Nephron progenitor cell (in vitro differentiated cells): ENCODE results near the gene ITFG1.
A peak's percentile ranks its signal among the peaks of the same experiment; 100 is the strongest.

Experiments used
- DNase-seq: peaks from one replicate; pipeline ENCODE4 v3.0.0; 2021
- H3K27ac Mint-ChIP-seq: 2 replicates; pipeline ENCODE4 v1.8.0; 2021; ENCODE audit warnings: mild to moderate bottlenecking, moderate library complexity, mixed read lengths
- H3K27me3 Mint-ChIP-seq: 2 replicates; pipeline ENCODE4 v1.8.0; 2021; ENCODE audit warnings: mild to moderate bottlenecking, low read depth, mixed read lengths; ENCODE audit not compliant: poor library complexity
- H3K36me3 Mint-ChIP-seq: 2 replicates; pipeline ENCODE4 v1.8.0; 2021; ENCODE audit warnings: low read depth, mixed read lengths
- H3K4me1 Mint-ChIP-seq: 2 replicates; pipeline ENCODE4 v1.8.0; 2021; ENCODE audit warnings: mixed read lengths
- H3K4me3 Mint-ChIP-seq: 2 replicates; pipeline ENCODE4 v1.8.0; 2021; ENCODE audit warnings: mild to moderate bottlenecking, moderate library complexity, mixed read lengths
- H3K9me3 Mint-ChIP-seq: 2 replicates; pipeline ENCODE4 v1.8.0; 2021; ENCODE audit warnings: mild to moderate bottlenecking, moderate library complexity, mixed read lengths
- CTCF ChIP-seq: fragments of 200-600 bp; sonication (generic); IDR thresholded peaks from 2 replicates; pipeline ENCODE4 v1.5.0; 2021; ENCODE audit warnings: antibody characterized with exemption

Gene ITFG1

GRCh38 chr16:47424846-47425245, 36.0 kb downstream of the ITFG1 start:
- Mint-ChIP-seq H3K4me1 (no peaks in the 10 kb centered on the region), H3K27ac (no peak overlapping the region), H3K36me3 (peaks cover 82% of the 10 kb centered on the region), H3K9me3 (peaks cover 11% of the 10 kb centered on the region), H3K27me3 (no peaks in the 10 kb centered on the region), H3K4me3 (no peak overlapping the region)
- no peak for TF ChIP-seq CTCF
- DNase-seq = no peak

GRCh38 chr16:47416869-47417268, 44.0 kb downstream of the ITFG1 start:
- H3K9me3 Mint-ChIP-seq = no peaks in the 10 kb centered on the region
- no peak overlapping the region for H3K4me3 Mint-ChIP-seq
- H3K27me3 Mint-ChIP-seq = no peaks in the 10 kb centered on the region
- no peaks in the 10 kb centered on the region for H3K4me1 Mint-ChIP-seq
- H3K27ac Mint-ChIP-seq = no peak overlapping the region
- peaks cover 38% of the 10 kb centered on the region for H3K36me3 Mint-ChIP-seq
- TF ChIP-seq CTCF = no peak
- DNase-seq = no peak

GRCh38 chr16:47413041-47413440, 47.8 kb downstream of the ITFG1 start:
- no peaks in the 10 kb centered on the region for H3K27me3 Mint-ChIP-seq
- no peak for DNase-seq
- H3K9me3 Mint-ChIP-seq = no peaks in the 10 kb centered on the region
- H3K4me1 Mint-ChIP-seq = no peaks in the 10 kb centered on the region
- H3K36me3 Mint-ChIP-seq = peaks cover 22% of the 10 kb centered on the region
- no peak overlapping the region for H3K27ac Mint-ChIP-seq
- no peak for TF ChIP-seq CTCF
- H3K4me3 Mint-ChIP-seq = no peak overlapping the region

- TF ChIP-seq CTCF = no peak
- DNase-seq = no peak
- Mint-ChIP-seq H3K27me3 (no peaks in the 10 kb centered on the region), H3K27ac (no peak overlapping the region), H3K9me3 (no peaks in the 10 kb centered on the region), H3K4me3 (no peak overlapping the region), H3K4me1 (no peaks in the 10 kb centered on the region), H3K36me3 (peaks cover 12% of the 10 kb centered on the region)
Measured at GRCh38 chr16:47408491-47408890, 52.4 kb downstream of the ITFG1 start.

GRCh38 chr16:47395733-47396498, 64.9 kb downstream of the ITFG1 start:
- Mint-ChIP-seq H3K4me3 (no peak overlapping the region), H3K27ac (peak overlapping the region; percentile 67), H3K9me3 (no peaks in the 10 kb centered on the region), H3K27me3 (no peaks in the 10 kb centered on the region), H3K4me1 (peaks cover 5% of the 10 kb centered on the region), H3K36me3 (peaks cover 4% of the 10 kb centered on the region)
- TF ChIP-seq CTCF = no peak
- DNase-seq = no peak

GRCh38 chr16:47392081-47392480, 68.8 kb downstream of the ITFG1 start:
- Mint-ChIP-seq H3K4me3 (no peak overlapping the region), H3K36me3 (peaks cover 9% of the 10 kb centered on the region), H3K27me3 (no peaks in the 10 kb centered on the region), H3K9me3 (no peaks in the 10 kb centered on the region), H3K4me1 (peaks cover 11% of the 10 kb centered on the region), H3K27ac (peak overlapping the region; percentile 11)
- no peak for TF ChIP-seq CTCF
- DNase-seq = no peak
